Measurements from ENCODE around the gene PAK2. TPM values are rescaled to one million over a fixed set of nuclear protein-coding genes. Genes with fewer than 3 reads are reported as not detected.
A peak's percentile ranks its signal among the peaks of the same experiment; 100 is the strongest.

The PAK2 gene
- total RNA-seq, 1 experiment from 2014 or later: 32.6 TPM

DNA sequence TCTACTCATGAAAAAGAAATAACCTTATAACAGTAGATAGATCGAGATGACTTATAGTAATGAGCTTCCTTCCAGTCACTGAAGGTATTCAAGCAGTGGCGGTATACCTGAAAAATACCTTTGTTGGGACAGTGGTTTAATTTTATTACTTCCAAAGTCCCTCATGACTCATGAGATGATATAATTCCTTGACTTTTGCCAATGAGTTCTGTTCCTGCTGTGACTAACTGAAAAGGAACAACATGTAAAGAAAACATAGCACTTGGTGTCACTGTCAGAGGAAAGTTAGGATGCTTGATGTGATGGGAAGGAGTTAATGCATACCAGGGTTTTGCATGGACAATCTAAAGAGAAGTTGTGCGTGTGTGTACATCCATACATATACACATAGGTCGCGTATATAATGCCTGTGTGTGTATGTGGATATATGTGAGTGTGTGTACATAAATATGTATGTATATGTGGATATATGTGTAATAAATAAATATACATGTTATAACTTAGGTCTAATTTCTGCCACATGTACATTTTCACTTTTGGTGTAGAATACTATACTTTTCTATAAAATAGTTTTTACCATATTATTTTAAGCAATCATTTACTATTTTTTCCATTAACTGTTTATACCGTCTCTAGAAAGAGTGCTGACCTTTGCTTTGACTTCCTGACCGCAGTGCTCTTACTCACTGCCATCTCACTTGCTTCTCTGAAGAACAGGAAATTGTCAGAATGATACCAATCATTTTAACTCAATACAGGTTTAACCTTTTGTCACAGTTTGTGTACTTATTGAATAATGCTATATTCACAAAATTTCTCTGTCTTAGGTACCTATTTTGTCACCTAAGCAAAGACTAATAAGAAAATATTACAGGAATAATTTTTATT, 12.6 kb upstream of the PAK2 start:
- CTCF ChIA-PET: no interaction called here
- H3K9ac ChIP-seq (ENCODE audit: low read length): no peak overlapping the region
- BruUV-seq (replicated peaks): no TSS peak
- ATAC-seq: peak; percentile 93
- H3K36me3 ChIP-seq (ENCODE audit: low read depth, low read length): peaks cover 8% of the 10 kb centered on the region; the same call in 1 of the 2 replicates
- H4K20me1 ChIP-seq (ENCODE audit: low read length): peaks cover 16% of the 10 kb centered on the region
- peak overlapping the region; percentile 71 for H3K4me2 ChIP-seq (ENCODE audit: low read length)
- H3K27ac ChIP-seq (ENCODE audit: low read length): peak overlapping the region; percentile 76
- intact Hi-C loops (cut with micrococcal nuclease): loop anchor here (2.0 kb wide), 1 partner anchor 14 kb away; no protein-coding TSS in a partner anchor
- H3K27me3 ChIP-seq (ENCODE audit: low read length): no peaks in the 10 kb centered on the region
- no peaks in the 10 kb centered on the region for H3K79me2 ChIP-seq (ENCODE audit: low read length)
- DNase-seq: peak; percentile 96
- H3K4me3 ChIP-seq (ENCODE audit: low read length): peak overlapping the region; percentile 13; the same call in 1 of the 2 replicates
- no peaks in the 10 kb centered on the region for H3K9me3 ChIP-seq (ENCODE audit: low read length)
- peaks cover 16% of the 10 kb centered on the region for H3F3A ChIP-seq (ENCODE audit: low read length, unreplicated experiment)
- peaks cover 35% of the 10 kb centered on the region for H3K4me1 ChIP-seq (ENCODE audit: insufficient read depth, low read length)
- no peak overlapping the region for H2AFZ ChIP-seq (ENCODE audit: low read length)
- TF ChIP-seq EZH2 (IDR thresholded peaks at IDR 0.05; ENCODE audit: low read length, unreplicated experiment): no peak
- TF ChIP-seq, protein P1, sequence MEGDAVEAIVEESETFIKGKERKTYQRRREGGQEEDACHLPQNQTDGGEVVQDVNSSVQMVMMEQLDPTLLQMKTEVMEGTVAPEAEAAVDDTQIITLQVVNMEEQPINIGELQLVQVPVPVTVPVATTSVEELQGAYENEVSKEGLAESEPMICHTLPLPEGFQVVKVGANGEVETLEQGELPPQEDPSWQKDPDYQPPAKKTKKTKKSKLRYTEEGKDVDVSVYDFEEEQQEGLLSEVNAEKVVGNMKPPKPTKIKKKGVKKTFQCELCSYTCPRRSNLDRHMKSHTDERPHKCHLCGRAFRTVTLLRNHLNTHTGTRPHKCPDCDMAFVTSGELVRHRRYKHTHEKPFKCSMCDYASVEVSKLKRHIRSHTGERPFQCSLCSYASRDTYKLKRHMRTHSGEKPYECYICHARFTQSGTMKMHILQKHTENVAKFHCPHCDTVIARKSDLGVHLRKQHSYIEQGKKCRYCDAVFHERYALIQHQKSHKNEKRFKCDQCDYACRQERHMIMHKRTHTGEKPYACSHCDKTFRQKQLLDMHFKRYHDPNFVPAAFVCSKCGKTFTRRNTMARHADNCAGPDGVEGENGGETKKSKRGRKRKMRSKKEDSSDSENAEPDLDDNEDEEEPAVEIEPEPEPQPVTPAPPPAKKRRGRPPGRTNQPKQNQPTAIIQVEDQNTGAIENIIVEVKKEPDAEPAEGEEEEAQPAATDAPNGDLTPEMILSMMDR (conservative IDR thresholded peaks at IDR 0.05; ENCODE audit: low read depth, low read length): no peak
- TF ChIP-seq EZH2phosphoT487 (IDR thresholded peaks at IDR 0.05; ENCODE audit: borderline replicate concordance, low read length): no peak
- POLR2A ChIA-PET (ENCODE audit: unreplicated experiment): interaction anchor here (0.5 to 0.6 kb wide), 3 partner anchors 36 to 141 kb away, joined by 5 to 6 read pairs (median 5); partner anchors contain the start of gene SENP5
- no peaks in the 10 kb centered on the region for H3K9me2 ChIP-seq (replicated peaks; ENCODE audit: low read length)

DNA sequence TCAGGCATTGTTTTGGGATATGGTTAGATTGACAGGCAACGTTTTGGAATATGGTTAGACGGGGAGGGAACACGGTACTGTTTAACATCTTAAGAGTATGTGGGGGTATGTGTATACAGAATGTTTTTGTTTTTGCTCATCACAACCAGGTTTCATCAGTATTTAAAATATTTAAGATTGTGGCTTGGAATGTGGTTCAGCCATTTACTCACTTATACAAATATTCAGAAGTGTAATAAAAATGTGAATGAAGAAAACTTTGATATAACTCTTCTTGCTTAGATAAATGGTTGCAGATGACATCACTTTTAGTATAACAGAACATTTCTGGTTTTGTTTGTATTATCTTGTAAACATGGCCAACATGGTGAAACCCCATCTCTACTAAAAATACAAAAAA, 3.9 kb upstream of the PAK2 start:
- no peak overlapping the region for H2AFZ ChIP-seq (ENCODE audit: low read length)
- ChIA-PET POLR2A (ENCODE audit: unreplicated experiment) (no interaction called here), CTCF (no interaction called here)
- peak; percentile 6; the same call in 1 of the 2 replicates for ATAC-seq
- no peak overlapping the region for H3K4me3 ChIP-seq (ENCODE audit: low read length)
- no peaks in the 10 kb centered on the region for H3K27me3 ChIP-seq (ENCODE audit: low read length)
- no peaks in the 10 kb centered on the region for H4K20me1 ChIP-seq (ENCODE audit: low read length)
- intact Hi-C loops (cut with micrococcal nuclease): no loop called here
- H3K4me1 ChIP-seq (ENCODE audit: insufficient read depth, low read length): peaks cover 10% of the 10 kb centered on the region
- H3F3A ChIP-seq (ENCODE audit: low read length, unreplicated experiment): no peaks in the 10 kb centered on the region
- H3K9ac ChIP-seq (ENCODE audit: low read length): no peak overlapping the region
- no TSS peak for BruUV-seq (replicated peaks)
- DNase-seq: peak; percentile 67
- H3K36me3 ChIP-seq (ENCODE audit: low read depth, low read length): no peaks in the 10 kb centered on the region
- no peaks in the 10 kb centered on the region for H3K9me3 ChIP-seq (ENCODE audit: low read length)
- no peak overlapping the region for H3K27ac ChIP-seq (ENCODE audit: low read length)
- TF ChIP-seq EZH2phosphoT487 (IDR thresholded peaks at IDR 0.05; ENCODE audit: borderline replicate concordance, low read length) (no peak), EZH2 (IDR thresholded peaks at IDR 0.05; ENCODE audit: low read length, unreplicated experiment) (no peak)
- TF ChIP-seq, protein P1 (conservative IDR thresholded peaks at IDR 0.05; ENCODE audit: low read depth, low read length): no peak
- peak overlapping the region; percentile 15 for H3K4me2 ChIP-seq (ENCODE audit: low read length)
- H3K9me2 ChIP-seq (replicated peaks; ENCODE audit: low read length): no peaks in the 10 kb centered on the region
- H3K79me2 ChIP-seq (ENCODE audit: low read length): peaks cover 11% of the 10 kb centered on the region
